H9 (cell line): ENCODE data around the gene PHLDA2. TPM values are rescaled to one million over a fixed set of nuclear protein-coding genes. Genes with fewer than 3 reads are reported as not detected.

ENCODE experiments used
- DNase-seq: peaks from one replicate; pipeline ENCODE4 v3.0.0-alpha.2; 2017
- H2AFZ ChIP-seq: one replicate; pipeline ENCODE4 v1.6.1; 2013; ENCODE audit warnings: mild to moderate bottlenecking, low read length, control low read depth, moderate library complexity
- H2AK5ac ChIP-seq: 2 replicates; pipeline ENCODE4 v1.6.1; 2013; ENCODE audit warnings: low read length, control low read depth, mixed read lengths; ENCODE audit not compliant: insufficient read length
- H2BK120ac ChIP-seq: one replicate; pipeline ENCODE4 v1.6.1; 2013; ENCODE audit warnings: low read depth, mild to moderate bottlenecking, low read length, control low read depth, inconsistent platforms; ENCODE audit not compliant: poor library complexity, severe bottlenecking
- H2BK12ac ChIP-seq: 2 replicates; pipeline ENCODE4 v1.6.1; 2013; ENCODE audit warnings: low read length, control low read depth, mixed read lengths, low read depth; ENCODE audit not compliant: insufficient read length
- H2BK15ac ChIP-seq: 2 replicates; pipeline ENCODE4 v1.6.1; 2013; ENCODE audit warnings: low read depth, low read length, control low read depth
- H2BK20ac ChIP-seq: one replicate; pipeline ENCODE4 v1.6.1; 2013; ENCODE audit warnings: low read depth, mild to moderate bottlenecking, low read length, control low read depth, inconsistent platforms; ENCODE audit not compliant: poor library complexity, severe bottlenecking
- H2BK5ac ChIP-seq: 2 replicates; pipeline ENCODE4 v1.6.1; 2013; ENCODE audit warnings: low read length, control low read depth, mixed read lengths; ENCODE audit not compliant: insufficient read length
- H3K14ac ChIP-seq: 2 replicates; pipeline ENCODE4 v1.6.1; 2013; ENCODE audit warnings: low read length, control low read depth; ENCODE audit not compliant: insufficient read depth
- H3K18ac ChIP-seq: 2 replicates; pipeline ENCODE4 v1.6.1; 2013; ENCODE audit warnings: low read depth, mild to moderate bottlenecking, mixed read lengths, low read length, control low read depth; ENCODE audit not compliant: insufficient read length
- H3K23ac ChIP-seq: 2 replicates; pipeline ENCODE4 v1.6.1; 2013; ENCODE audit warnings: low read length, control low read depth, mixed read lengths, low read depth; ENCODE audit not compliant: insufficient read length
- H3K23me2 ChIP-seq: 2 replicates; pipeline ENCODE4 v1.6.1; 2013; ENCODE audit warnings: low read depth, mild to moderate bottlenecking, mixed read lengths, low read length, control low read depth; ENCODE audit not compliant: insufficient read length, poor library complexity, severe bottlenecking
- H3K27ac ChIP-seq: 2 replicates; pipeline ENCODE4 v1.5.1; 2013; ENCODE audit warnings: low read length, control low read depth, mixed read lengths, low read depth; ENCODE audit not compliant: insufficient read length
- H3K27me3 ChIP-seq: 2 replicates; pipeline ENCODE4 v1.6.1; 2013; ENCODE audit warnings: low read length, control low read depth, inconsistent platforms; ENCODE audit not compliant: insufficient read depth
- H3K4ac ChIP-seq: 2 replicates; pipeline ENCODE4 v1.6.1; 2013; ENCODE audit warnings: low read depth, mild to moderate bottlenecking, control low read depth, inconsistent platforms, low read length, moderate library complexity
- H3K4me1 ChIP-seq: 2 replicates; pipeline ENCODE4 v1.6.1; 2013; ENCODE audit warnings: low read length, control low read depth, inconsistent platforms; ENCODE audit not compliant: insufficient read depth
- H3K4me2 ChIP-seq: 2 replicates; pipeline ENCODE4 v1.6.1; 2013; ENCODE audit warnings: low read length, control low read depth, mixed read lengths; ENCODE audit not compliant: insufficient read length, insufficient read depth
- H3K56ac ChIP-seq: 2 replicates; pipeline ENCODE4 v1.6.1; 2013; ENCODE audit warnings: low read depth, mild to moderate bottlenecking, mixed read lengths, low read length, control low read depth; ENCODE audit not compliant: insufficient read length
- H3K79me1 ChIP-seq: 2 replicates; pipeline ENCODE4 v1.6.1; 2013; ENCODE audit warnings: low read depth, mild to moderate bottlenecking, moderate library complexity, low read length, control low read depth, inconsistent platforms; ENCODE audit not compliant: insufficient read depth, poor library complexity, severe bottlenecking
- H3K79me2 ChIP-seq: 2 replicates; pipeline ENCODE4 v1.6.1; 2013; ENCODE audit warnings: low read length, control low read depth, inconsistent platforms; ENCODE audit not compliant: insufficient read depth
- H3K9ac ChIP-seq: 2 replicates; pipeline ENCODE4 v1.6.1; 2013; ENCODE audit warnings: low read length, control low read depth, mixed read lengths; ENCODE audit not compliant: insufficient read length; ENCODE audit errors: extremely low read depth
- H3K9me3 ChIP-seq: one replicate; pipeline ENCODE4 v1.6.1; 2013; ENCODE audit warnings: low read depth, low read length, inconsistent platforms; ENCODE audit not compliant: control insufficient read depth
- H3T11ph ChIP-seq: one replicate; pipeline ENCODE4 v1.6.1; 2013; ENCODE audit warnings: mild to moderate bottlenecking, low read length, control low read depth, inconsistent platforms
- H4K20me1 ChIP-seq: one replicate; pipeline ENCODE4 v1.6.1; 2013; ENCODE audit not compliant: control insufficient read depth, insufficient read length, insufficient read depth
- H4K5ac ChIP-seq: 2 replicates; pipeline ENCODE4 v1.6.1; 2013; ENCODE audit warnings: low read depth, mild to moderate bottlenecking, mixed read lengths, low read length, control low read depth; ENCODE audit not compliant: insufficient read length
- H4K8ac ChIP-seq: replicated peaks from 2 replicates; pipeline ENCODE4 v1.6.1; 2013; ENCODE audit warnings: low read length, control low read depth, mixed read lengths, low read depth; ENCODE audit not compliant: insufficient read length
- H4K91ac ChIP-seq: 2 replicates; pipeline ENCODE4 v1.6.1; 2013; ENCODE audit warnings: low read depth, mild to moderate bottlenecking, moderate library complexity, mixed read lengths, low read length, control low read depth; ENCODE audit not compliant: insufficient read length
- H3K27ac Mint-ChIP-seq, 3 experiments: 2 replicates in 2 of 3; 3 replicates in 1 of 3; pipeline ENCODE4 v1.8.0; 2020 to 2021; ENCODE audit warnings: mixed read lengths in 3 of 3, mild to moderate bottlenecking in 1 of 3, moderate library complexity in 1 of 3
- H3K27me3 Mint-ChIP-seq: 2 replicates; pipeline ENCODE4 v1.8.0; 2021; ENCODE audit warnings: low read depth, mild to moderate bottlenecking, moderate library complexity, mixed read lengths
- H3K36me3 Mint-ChIP-seq, 3 experiments: 2 replicates in 2 of 3; 3 replicates in 1 of 3; pipeline ENCODE4 v1.8.0; 2020 to 2021; ENCODE audit warnings: low read depth in 3 of 3, mixed read lengths in 3 of 3; ENCODE audit not compliant: insufficient read depth in 1 of 3
- H3K4me1 Mint-ChIP-seq, 2 experiments: 2 replicates each; pipeline ENCODE4 v1.8.0; 2020; ENCODE audit warnings: mixed read lengths in 2 of 2
- H3K4me3 Mint-ChIP-seq, 2 experiments: 2 replicates in 1 of 2; 3 replicates in 1 of 2; pipeline ENCODE4 v1.8.0; 2020 to 2021; ENCODE audit warnings: mild to moderate bottlenecking in 2 of 2, mixed read lengths in 2 of 2, moderate library complexity in 1 of 2
- H3K9me3 Mint-ChIP-seq, 2 experiments: 2 replicates in 1 of 2; 3 replicates in 1 of 2; pipeline ENCODE4 v1.8.0; 2020; ENCODE audit warnings: mild to moderate bottlenecking in 2 of 2, mixed read lengths in 2 of 2, moderate library complexity in 1 of 2
- CTCF ChIP-seq: fragments of 200-600 bp; sonication (generic); conservative IDR thresholded peaks from 3 replicates; pipeline ENCODE4 v1.8.0; 2021; ENCODE audit warnings: antibody characterized with exemption, mild to moderate bottlenecking
- WGBS: extraction: QIAGEN DNeasy Blood & Tissue Kit; methylation state at CpG from one replicate; pipeline ENCODE4 v1.1.7; 2013; ENCODE audit warnings: missing lambda C conversion rate, low lambda C conversion rate, mixed read lengths; ENCODE audit not compliant: insufficient read length; ENCODE audit errors: extremely low coverage; 5-methylcytosine and 5-hydroxymethylcytosine counted together
- total RNA-seq: library from RNA; stranded (reverse); gene quantifications from 2 replicates; pipeline ENCODE4 v1.2.1, GENCODE V29; 2021

The PHLDA2 gene
- total RNA-seq, 1 experiment from 2014 or later = 42.8 TPM

DNA sequence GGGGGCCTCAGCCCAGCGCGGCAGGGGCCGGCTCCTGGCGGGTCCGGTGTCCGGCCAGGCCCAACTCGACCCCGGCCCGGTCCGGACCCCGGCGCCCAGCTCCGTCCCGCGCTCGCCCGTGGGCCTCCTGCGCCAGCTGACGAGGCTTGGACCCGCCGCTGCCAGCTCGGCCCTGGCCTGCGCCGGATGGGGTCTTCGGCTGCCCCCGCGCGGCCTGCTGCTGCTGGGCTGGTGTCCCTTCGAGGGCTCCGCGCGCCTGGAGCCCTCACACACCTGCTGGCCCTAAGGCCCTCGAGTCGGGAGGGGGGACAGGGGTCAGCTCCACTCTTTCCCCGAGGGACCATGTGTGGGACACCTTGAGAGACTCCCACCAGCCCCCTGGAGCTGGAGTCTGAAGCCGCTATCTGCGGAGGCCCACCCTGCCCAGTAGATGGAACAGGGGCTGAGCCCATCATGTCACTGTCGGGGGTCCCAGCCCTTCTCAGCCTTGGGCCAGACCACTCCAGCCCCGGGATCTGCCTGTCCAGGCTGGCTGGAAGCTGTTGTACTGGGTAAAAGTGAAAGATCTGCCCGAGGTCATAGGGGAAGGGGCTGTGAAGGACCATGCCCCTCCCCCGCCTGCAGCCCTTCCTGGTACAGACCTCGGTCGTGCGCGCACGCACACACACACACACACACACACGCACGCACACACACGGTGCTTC lies 42.9 kb downstream of the PHLDA2 start:
- Histone ChIP-seq H3K79me1 (no peaks in the 10 kb centered on the region), H3K4me1 (no peaks in the 10 kb centered on the region; the same call in 1 of the 2 replicates), H4K20me1 (no peaks in the 10 kb centered on the region), H4K91ac (no peak overlapping the region), H3K27me3 (peaks cover 4% of the 10 kb centered on the region; the same call in 1 of the 2 replicates), H2BK15ac (no peak overlapping the region), H3K9me3 (no peaks in the 10 kb centered on the region), H3K56ac (no peak overlapping the region), H2BK20ac (no peak overlapping the region), H2AFZ (no peak overlapping the region), H3T11ph (no peak overlapping the region), H3K27ac (no peak overlapping the region), H3K18ac (peak overlapping the region; percentile 27), H3K23ac (no peak overlapping the region), H2BK12ac (no peak overlapping the region), H4K5ac (no peak overlapping the region), H4K8ac (no peak overlapping the region), H2BK5ac (no peak overlapping the region), H3K14ac (no peak overlapping the region), H3K4me2 (no peak overlapping the region), H2AK5ac (no peak overlapping the region), H3K79me2 (no peaks in the 10 kb centered on the region), H2BK120ac (no peak overlapping the region), H3K23me2 (no peaks in the 10 kb centered on the region), H3K9ac (no peak overlapping the region), H3K4ac (no peak overlapping the region)
- Mint-ChIP-seq H3K36me3 (peaks cover 0 to 6% (median 5%) of the 10 kb centered on the region in 3 experiments; a peak in 3 of 7 replicates), H3K9me3 (no peaks in the 10 kb centered on the region), H3K27me3 (peaks cover 73% of the 10 kb centered on the region), H3K4me1 (peaks cover 29 to 30% of the 10 kb centered on the region in 2 experiments), H3K27ac (no peak overlapping the region), H3K4me3 (peak overlapping the region; percentile 8 to 18; a peak in 2 of 5 replicates)
- peak; percentile 39; the same call in 2 of the 3 replicates for TF ChIP-seq CTCF
- no CpG with 5 or more reads among the region's 49 CpGs for WGBS
- DNase-seq = peak; percentile 73
